LNCAP (cell line): Measurements from ENCODE around the gene FBLN5.

ENCODE experiments used
- TF ChIP-seq, protein P1 (sequence below): fragments of 450-650 bp; IDR thresholded peaks from 2 replicates; pipeline ENCODE4 v1.5.1; 2017; ENCODE audit warnings: mild to moderate bottlenecking

FBLN5 gene

GRCh38 chr14:91829511-91829910 is 118.0 kb downstream of the FBLN5 start:
- TF ChIP-seq, protein P1, sequence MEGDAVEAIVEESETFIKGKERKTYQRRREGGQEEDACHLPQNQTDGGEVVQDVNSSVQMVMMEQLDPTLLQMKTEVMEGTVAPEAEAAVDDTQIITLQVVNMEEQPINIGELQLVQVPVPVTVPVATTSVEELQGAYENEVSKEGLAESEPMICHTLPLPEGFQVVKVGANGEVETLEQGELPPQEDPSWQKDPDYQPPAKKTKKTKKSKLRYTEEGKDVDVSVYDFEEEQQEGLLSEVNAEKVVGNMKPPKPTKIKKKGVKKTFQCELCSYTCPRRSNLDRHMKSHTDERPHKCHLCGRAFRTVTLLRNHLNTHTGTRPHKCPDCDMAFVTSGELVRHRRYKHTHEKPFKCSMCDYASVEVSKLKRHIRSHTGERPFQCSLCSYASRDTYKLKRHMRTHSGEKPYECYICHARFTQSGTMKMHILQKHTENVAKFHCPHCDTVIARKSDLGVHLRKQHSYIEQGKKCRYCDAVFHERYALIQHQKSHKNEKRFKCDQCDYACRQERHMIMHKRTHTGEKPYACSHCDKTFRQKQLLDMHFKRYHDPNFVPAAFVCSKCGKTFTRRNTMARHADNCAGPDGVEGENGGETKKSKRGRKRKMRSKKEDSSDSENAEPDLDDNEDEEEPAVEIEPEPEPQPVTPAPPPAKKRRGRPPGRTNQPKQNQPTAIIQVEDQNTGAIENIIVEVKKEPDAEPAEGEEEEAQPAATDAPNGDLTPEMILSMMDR, result no peak

DNA sequence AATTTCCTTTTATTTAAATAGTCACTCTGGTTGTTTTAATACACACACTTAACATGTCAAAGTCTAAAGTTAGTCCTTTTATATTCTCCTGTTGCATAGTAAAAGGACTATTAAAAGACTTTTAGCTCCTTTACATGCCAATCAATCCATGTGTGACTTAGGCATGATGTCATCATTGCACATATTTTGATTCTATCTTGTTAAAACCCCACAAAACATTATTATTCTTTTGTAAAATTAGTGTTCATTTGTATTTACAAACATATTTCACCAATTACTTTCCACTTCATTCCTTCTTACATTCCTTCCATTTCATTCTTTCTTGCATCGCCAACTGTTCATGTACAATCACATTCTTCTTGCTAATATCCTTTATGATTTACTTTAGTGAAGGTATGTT is 119.7 kb downstream of the FBLN5 start:
- TF ChIP-seq, protein P1, result no peak
